Neural cell (in vitro differentiated cells): ENCODE results near the gene CREB3L1.

Experiments used
- EP300 ChIP-seq: fragments of 450-650 bp; conservative IDR thresholded peaks from 2 replicates; pipeline ENCODE4 v1.6.1; 2014; ENCODE audit warnings: antibody characterized with exemption, mild to moderate bottlenecking, moderate library complexity; ENCODE audit not compliant: poor library complexity, severe bottlenecking
- EZH2 ChIP-seq: fragments of 200-600, 300-800 bp; shearing (Covaris generic), sonication (generic); IDR thresholded peaks from 2 replicates; pipeline ENCODE4 v1.6.1; 2014; ENCODE audit warnings: antibody characterized with exemption, low read length, borderline replicate concordance, mild to moderate bottlenecking; ENCODE audit not compliant: insufficient read depth, poor library complexity, severe bottlenecking
- POLR2AphosphoS5 ChIP-seq: IDR thresholded peaks from 2 replicates; pipeline ENCODE4 v1.6.1; 2012
- RAD21 ChIP-seq: fragments of 450-650 bp; conservative IDR thresholded peaks from 2 replicates; pipeline ENCODE4 v1.6.1; 2014; ENCODE audit warnings: antibody characterized with exemption, mild to moderate bottlenecking, moderate library complexity
- SMC3 ChIP-seq: fragments of 450-650 bp; conservative IDR thresholded peaks from 2 replicates; pipeline ENCODE4 v1.6.1; 2014; ENCODE audit warnings: antibody characterized with exemption, mild to moderate bottlenecking, moderate library complexity; ENCODE audit not compliant: poor library complexity
- TAF1 ChIP-seq: IDR thresholded peaks from 2 replicates; pipeline ENCODE4 v1.6.1; 2012; ENCODE audit warnings: low read depth
- TF ChIP-seq, protein P1 (sequence below): fragments of 450-650 bp; IDR thresholded peaks from 2 replicates; pipeline ENCODE4 v1.5.1; 2014; ENCODE audit warnings: antibody characterized with exemption, mild to moderate bottlenecking, moderate library complexity; ENCODE audit not compliant: poor library complexity, severe bottlenecking
- TF ChIP-seq, protein P2 (sequence below): IDR thresholded peaks from 2 replicates; pipeline ENCODE4 v1.6.1; 2012; ENCODE audit warnings: borderline replicate concordance

DNA sequence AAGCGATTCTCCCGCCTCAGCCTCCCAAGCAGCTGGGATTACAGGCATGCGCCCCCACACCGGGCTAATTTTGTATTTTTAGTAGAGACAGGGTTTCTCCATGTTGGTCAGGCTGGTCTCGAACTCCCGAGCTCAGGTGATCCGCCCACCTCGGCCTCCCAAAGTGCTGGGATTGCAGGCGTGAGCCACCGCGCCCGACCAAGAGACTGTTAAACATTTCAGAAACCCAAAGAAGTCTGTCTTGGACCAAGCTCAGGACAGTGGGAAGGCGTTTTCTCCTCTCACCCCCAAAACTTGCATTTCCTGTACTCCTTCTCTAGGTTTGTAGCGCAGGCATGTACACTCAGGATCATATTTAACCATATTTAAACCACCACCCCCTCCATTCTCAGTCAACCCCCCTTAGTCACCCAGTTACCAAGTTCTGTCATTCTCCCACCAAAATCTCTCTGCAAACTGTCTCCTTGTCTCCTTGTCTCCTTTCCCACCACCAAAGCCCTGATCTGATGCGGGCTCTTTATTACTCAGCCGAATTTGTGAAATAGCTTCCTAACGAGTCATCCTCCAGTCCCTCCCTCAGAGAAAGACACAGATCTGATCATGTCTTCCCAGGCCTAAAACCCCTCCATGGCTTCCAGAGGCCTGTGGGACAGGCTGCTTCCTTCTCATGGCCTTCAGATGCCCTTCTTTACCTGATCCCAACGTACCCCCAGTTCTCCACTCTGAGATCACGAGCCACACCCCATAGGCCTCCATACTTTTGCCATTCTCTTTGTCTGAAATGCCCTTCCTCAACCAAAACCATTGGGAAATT is 29.0 kb upstream of the CREB3L1 start:
- TF ChIP-seq, protein P1, sequence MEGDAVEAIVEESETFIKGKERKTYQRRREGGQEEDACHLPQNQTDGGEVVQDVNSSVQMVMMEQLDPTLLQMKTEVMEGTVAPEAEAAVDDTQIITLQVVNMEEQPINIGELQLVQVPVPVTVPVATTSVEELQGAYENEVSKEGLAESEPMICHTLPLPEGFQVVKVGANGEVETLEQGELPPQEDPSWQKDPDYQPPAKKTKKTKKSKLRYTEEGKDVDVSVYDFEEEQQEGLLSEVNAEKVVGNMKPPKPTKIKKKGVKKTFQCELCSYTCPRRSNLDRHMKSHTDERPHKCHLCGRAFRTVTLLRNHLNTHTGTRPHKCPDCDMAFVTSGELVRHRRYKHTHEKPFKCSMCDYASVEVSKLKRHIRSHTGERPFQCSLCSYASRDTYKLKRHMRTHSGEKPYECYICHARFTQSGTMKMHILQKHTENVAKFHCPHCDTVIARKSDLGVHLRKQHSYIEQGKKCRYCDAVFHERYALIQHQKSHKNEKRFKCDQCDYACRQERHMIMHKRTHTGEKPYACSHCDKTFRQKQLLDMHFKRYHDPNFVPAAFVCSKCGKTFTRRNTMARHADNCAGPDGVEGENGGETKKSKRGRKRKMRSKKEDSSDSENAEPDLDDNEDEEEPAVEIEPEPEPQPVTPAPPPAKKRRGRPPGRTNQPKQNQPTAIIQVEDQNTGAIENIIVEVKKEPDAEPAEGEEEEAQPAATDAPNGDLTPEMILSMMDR: no peak
- TF ChIP-seq EZH2 (no peak), EP300 (no peak), POLR2AphosphoS5 (no peak), TAF1 (no peak), RAD21 (no peak), SMC3 (no peak)
- TF ChIP-seq, protein P2, sequence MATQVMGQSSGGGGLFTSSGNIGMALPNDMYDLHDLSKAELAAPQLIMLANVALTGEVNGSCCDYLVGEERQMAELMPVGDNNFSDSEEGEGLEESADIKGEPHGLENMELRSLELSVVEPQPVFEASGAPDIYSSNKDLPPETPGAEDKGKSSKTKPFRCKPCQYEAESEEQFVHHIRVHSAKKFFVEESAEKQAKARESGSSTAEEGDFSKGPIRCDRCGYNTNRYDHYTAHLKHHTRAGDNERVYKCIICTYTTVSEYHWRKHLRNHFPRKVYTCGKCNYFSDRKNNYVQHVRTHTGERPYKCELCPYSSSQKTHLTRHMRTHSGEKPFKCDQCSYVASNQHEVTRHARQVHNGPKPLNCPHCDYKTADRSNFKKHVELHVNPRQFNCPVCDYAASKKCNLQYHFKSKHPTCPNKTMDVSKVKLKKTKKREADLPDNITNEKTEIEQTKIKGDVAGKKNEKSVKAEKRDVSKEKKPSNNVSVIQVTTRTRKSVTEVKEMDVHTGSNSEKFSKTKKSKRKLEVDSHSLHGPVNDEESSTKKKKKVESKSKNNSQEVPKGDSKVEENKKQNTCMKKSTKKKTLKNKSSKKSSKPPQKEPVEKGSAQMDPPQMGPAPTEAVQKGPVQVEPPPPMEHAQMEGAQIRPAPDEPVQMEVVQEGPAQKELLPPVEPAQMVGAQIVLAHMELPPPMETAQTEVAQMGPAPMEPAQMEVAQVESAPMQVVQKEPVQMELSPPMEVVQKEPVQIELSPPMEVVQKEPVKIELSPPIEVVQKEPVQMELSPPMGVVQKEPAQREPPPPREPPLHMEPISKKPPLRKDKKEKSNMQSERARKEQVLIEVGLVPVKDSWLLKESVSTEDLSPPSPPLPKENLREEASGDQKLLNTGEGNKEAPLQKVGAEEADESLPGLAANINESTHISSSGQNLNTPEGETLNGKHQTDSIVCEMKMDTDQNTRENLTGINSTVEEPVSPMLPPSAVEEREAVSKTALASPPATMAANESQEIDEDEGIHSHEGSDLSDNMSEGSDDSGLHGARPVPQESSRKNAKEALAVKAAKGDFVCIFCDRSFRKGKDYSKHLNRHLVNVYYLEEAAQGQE: no peak
